Muscle layer of colon (tissue), 2 donors: ENCODE results near the gene ISY1.

Source experiments
- H3K27ac ChIP-seq: one replicate; pipeline ENCODE4 v1.7.0; 2013; ENCODE audit warnings: low read depth, mild to moderate bottlenecking, low read length, moderate library complexity
- H3K27me3 ChIP-seq, 2 donors: one replicate each; pipeline ENCODE4 v1.7.0; 2013; ENCODE audit warnings: low read length in 2 of 2, mild to moderate bottlenecking in 2 of 2; ENCODE audit not compliant: insufficient read depth in 2 of 2, control insufficient read depth in 1 of 2
- H3K36me3 ChIP-seq: one replicate; pipeline ENCODE4 v1.7.0; 2013; ENCODE audit warnings: mild to moderate bottlenecking, low read length; ENCODE audit not compliant: insufficient read depth
- H3K4me1 ChIP-seq: one replicate; pipeline ENCODE4 v1.7.0; 2013; ENCODE audit warnings: mild to moderate bottlenecking, low read length; ENCODE audit not compliant: insufficient read depth
- H3K4me3 ChIP-seq, 2 donors: one replicate each; pipeline ENCODE4 v1.7.0; 2013; ENCODE audit warnings: low read length in 2 of 2, low read depth in 1 of 2, mild to moderate bottlenecking in 1 of 2, moderate library complexity in 1 of 2
- H3K9ac ChIP-seq: one replicate; pipeline ENCODE4 v1.7.0; 2013; ENCODE audit warnings: low read length
- H3K9me3 ChIP-seq: one replicate; pipeline ENCODE4 v1.7.0; 2013; ENCODE audit warnings: mild to moderate bottlenecking, low read length
- donor health status: abdominal sarcoma.
- donor health status: Adenocarcinoma of cecum.

The ISY1 gene

DNA sequence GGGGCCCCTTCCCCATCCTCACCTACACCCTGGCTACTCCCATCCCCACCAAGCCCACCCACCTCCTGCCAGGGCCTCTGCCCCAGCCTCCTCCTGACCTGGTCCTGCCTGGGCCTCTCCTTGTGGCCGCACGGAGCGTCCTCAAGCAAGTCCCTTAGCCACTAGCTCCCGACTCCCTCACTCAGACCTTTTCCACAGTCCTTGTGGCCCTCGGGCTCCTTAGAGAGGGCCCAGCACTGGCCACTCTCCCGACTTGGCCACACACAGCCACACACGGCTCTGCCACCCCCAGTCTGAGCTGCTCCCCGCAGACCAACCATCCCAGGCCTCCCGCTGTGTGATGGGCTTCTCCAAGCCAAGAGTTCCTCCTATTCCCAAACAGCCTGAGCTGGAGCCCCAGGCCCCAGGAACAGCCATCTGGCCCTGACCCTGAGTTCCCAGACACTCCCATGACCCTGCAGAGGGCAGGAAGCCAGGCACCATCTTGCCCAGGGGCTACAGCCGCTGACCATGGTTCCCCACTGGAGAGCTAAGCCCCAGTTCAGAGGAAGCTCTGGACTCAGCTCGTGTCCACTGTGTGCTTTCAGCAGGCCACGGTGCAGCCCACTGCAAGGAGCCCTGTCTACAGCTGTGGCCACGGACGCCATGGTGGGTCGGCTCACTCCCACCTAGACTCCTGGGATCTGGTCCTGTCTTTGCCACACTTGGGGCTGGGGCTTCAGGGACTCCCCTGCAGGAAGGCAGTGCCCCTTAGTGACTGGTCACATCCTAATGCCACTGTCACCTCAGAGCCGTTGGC, 32.3 kb downstream of the ISY1 start:
- no peaks in the 10 kb centered on the region for H3K4me1 ChIP-seq
- no peaks in the 10 kb centered on the region for H3K27me3 ChIP-seq
- peaks cover 48% of the 10 kb centered on the region for H3K36me3 ChIP-seq
- H3K27ac ChIP-seq = no peak overlapping the region
- H3K9me3 ChIP-seq = no peaks in the 10 kb centered on the region
- no peak overlapping the region for H3K9ac ChIP-seq
- H3K4me3 ChIP-seq = no peak overlapping the region

- Histone ChIP-seq H3K9ac (no peak overlapping the region), H3K9me3 (no peaks in the 10 kb centered on the region), H3K4me3 (no peak overlapping the region), H3K36me3 (peaks cover 33% of the 10 kb centered on the region), H3K4me1 (no peaks in the 10 kb centered on the region), H3K27ac (no peak overlapping the region), H3K27me3 (no peaks in the 10 kb centered on the region)
Observed at GRCh38 chr3:129126726-129127280, 34.1 kb downstream of the ISY1 start.

DNA sequence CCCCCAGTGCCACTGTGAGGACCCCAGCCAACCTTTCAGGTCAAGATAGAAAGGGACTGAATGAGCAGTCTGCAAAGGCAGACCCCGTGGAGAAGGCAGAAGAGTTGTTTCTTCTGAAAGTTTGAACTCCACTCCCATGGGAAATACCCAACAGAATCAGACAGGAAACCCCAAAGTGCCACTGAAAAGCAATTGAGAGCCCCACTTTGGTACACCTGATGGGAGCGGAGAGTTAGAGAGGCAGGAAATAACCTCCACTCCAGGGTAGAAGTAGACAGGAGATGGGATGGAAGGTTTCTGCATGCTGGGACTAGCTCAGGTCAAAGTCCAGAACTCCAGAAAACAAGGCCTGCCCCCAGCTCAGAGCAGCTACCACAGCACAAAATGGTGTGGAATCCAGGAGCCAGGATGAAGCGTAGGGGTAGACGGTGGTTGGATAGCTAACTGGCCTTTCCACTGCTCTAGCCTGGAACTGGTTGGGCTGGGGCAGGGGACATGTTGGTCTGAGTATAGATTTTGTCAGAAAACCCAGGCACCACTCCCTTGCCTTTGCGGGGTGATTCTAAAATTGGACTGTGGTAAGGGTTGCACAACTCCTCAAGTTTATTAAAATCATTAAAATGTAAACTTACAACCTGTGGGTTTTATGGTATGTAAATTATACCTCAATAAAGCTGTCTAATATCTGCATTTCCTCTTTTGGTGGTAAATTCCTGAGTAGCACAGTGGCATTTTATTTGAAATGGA, 37.4 kb downstream of the ISY1 start:
- Histone ChIP-seq H3K4me3 (no peak overlapping the region), H3K9me3 (no peaks in the 10 kb centered on the region), H3K36me3 (peaks cover 4% of the 10 kb centered on the region), H3K27me3 (no peaks in the 10 kb centered on the region), H3K27ac (no peak overlapping the region), H3K9ac (no peak overlapping the region), H3K4me1 (peaks cover 14% of the 10 kb centered on the region)

DNA sequence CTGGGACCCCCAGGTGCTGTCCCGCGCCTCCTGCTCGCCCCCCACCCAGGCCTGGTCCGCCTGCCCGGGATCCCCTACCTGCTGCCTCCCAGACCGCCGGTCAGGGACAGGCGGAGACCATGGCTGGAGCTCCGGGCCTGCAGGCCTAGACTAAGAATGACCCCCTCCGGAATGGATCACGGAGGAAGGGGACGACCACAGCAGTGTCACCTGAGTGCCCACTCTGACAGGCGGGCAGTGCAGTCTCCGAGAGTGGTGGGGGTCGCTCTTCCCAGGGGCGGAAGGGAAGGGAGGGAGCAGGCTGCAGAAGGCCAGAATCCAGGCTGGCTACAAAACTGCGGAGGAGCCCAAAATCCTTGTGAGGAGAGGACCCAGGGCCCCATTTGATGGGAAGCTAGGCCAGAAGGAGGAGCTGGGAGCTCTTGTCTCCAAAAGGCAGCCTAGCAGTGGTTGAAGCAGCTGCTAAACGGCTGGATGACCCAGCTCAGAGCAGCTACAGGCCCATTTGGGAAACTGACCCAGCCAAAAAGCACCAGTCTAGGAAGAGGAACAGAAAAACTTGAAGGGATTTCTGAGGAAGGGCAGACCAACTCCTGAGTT, 38.4 kb downstream of the ISY1 start:
- Histone ChIP-seq H3K27ac (peak overlapping the region; percentile 53), H3K9ac (no peak overlapping the region), H3K4me3 (no peak overlapping the region), H3K36me3 (no peaks in the 10 kb centered on the region), H3K4me1 (peaks cover 14% of the 10 kb centered on the region), H3K27me3 (no peaks in the 10 kb centered on the region), H3K9me3 (no peaks in the 10 kb centered on the region)

GRCh38 chr3:129121792-129122411, 39.0 kb downstream of the ISY1 start, which contains the start of gene RAB43:
Gene RAB43 (minus strand): TSS chr3:129121804. CDS start chr3:129121489, 315 bp downstream.
- Histone ChIP-seq H3K27ac (peak within 1 kb of the TSS; percentile 83), H3K9me3 (no peaks in the 10 kb centered on the region), H3K9ac (peak within 1 kb of the TSS; percentile 51), H3K4me3 (peak within 1 kb of the TSS; percentile 75 to 82), H3K27me3 (no peaks in the 10 kb centered on the region), H3K4me1 (peaks cover 14% of the 10 kb centered on the region), H3K36me3 (no peaks in the 10 kb centered on the region)

- no peaks in the 10 kb centered on the region for H3K36me3 ChIP-seq
- H3K27me3 ChIP-seq = no peaks in the 10 kb centered on the region
- no peaks in the 10 kb centered on the region for H3K9me3 ChIP-seq
- H3K4me3 ChIP-seq = peak overlapping the region; percentile 75 to 82
- peaks cover 19% of the 10 kb centered on the region for H3K4me1 ChIP-seq
- peak overlapping the region; percentile 51 for H3K9ac ChIP-seq
- peak overlapping the region; percentile 83 for H3K27ac ChIP-seq
Observed at GRCh38 chr3:129121016-129121791, 39.7 kb downstream of the ISY1 start.

DNA sequence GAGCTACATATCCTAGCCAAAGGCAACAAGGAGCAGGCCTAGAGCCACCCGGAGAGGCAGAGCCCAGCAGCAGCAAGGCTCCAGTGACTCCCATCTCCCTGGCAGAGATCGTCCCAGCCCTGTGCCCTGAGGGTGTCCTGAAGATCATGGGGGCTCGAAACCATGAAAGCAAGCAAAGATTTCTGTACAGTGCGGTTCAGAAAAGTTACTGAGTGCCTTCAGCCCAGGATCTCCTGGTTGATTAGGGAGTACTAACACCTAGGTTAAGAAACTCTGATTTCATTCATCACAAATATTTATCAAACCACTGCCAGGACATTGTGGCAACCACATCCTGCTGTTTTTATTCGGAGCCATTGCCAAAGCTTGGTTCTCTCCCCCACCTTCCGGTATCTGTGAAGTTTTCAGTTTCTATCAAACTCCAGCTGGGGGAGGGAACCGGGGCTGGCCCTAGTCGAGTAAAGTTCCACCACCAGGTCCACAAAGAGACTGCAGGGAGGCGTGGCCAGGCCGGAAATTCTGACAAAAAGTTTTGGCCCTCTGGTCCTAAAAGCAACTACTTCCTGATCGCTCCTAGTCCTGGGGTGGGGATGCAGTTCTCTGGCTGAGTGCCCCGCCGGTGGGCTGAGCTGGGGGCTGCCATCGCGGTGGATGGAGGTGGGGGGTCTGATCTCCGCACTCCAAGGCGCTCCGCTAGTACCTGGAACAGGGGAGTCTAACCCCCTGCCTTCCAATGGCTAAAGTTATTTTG, 40.4 kb downstream of the ISY1 start:
- H3K4me3 ChIP-seq = peak overlapping the region; percentile 75 to 82
- H3K9ac ChIP-seq = peak overlapping the region; percentile 51
- H3K9me3 ChIP-seq = no peaks in the 10 kb centered on the region
- H3K4me1 ChIP-seq = peaks cover 21% of the 10 kb centered on the region
- no peaks in the 10 kb centered on the region for H3K27me3 ChIP-seq
- H3K36me3 ChIP-seq = no peaks in the 10 kb centered on the region
- peak overlapping the region; percentile 83 for H3K27ac ChIP-seq

DNA sequence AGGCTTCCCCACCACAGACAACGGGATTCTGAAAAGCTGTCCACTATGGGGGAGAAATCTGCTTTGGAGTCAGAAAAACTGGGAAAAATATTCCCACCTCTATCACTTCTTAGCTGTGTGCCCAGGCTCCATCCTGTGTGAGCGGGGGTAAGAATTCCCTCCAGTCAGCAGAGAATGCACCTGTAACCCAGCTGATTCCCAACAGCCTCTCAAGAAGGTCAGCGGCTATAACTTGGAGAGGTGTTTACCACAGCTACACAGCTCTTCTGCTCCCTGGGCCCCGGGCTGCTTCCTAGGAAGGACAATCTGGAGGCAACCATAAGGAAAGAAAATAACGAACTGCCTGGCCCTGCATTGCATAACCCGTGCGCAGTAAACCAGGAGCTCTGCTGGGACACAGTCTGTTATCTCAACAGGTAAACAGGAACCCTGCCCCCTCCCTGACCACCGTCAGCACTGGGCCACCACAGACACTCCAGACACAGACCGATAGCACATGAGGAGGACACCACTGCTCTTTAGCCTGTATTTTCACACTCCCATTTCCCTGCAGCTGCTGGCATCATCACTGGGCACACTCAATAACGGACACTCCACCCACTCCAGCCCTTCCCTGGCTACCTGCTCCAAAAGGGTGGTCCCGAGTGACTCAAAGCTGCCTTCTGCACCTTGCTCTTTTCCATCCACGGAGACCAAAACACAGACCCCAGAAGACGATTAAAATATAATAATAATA, 41.3 kb downstream of the ISY1 start:
- Histone ChIP-seq H3K27me3 (no peaks in the 10 kb centered on the region), H3K36me3 (no peaks in the 10 kb centered on the region), H3K4me1 (peaks cover 21% of the 10 kb centered on the region), H3K9me3 (no peaks in the 10 kb centered on the region), H3K9ac (peak overlapping the region; percentile 51), H3K4me3 (peak overlapping the region in 1 of 2 donors; percentile 82), H3K27ac (no peak overlapping the region)

- H3K4me3 ChIP-seq = no peak overlapping the region
- H3K4me1 ChIP-seq = peaks cover 21% of the 10 kb centered on the region
- H3K9ac ChIP-seq = no peak overlapping the region
Observed at GRCh38 chr3:129118745-129119144, 42.1 kb downstream of the ISY1 start.

More at GRCh38 chr3:129118745-129119144, 42.1 kb downstream of the ISY1 start:
- H3K27ac ChIP-seq = no peak overlapping the region
- no peaks in the 10 kb centered on the region for H3K36me3 ChIP-seq
- no peaks in the 10 kb centered on the region for H3K27me3 ChIP-seq
- H3K9me3 ChIP-seq = no peaks in the 10 kb centered on the region
